T1000 (cell line): Measurements from ENCODE around the gene RABGEF1.

Experiments
- DNase-seq: peaks from one replicate; lab custom pipeline; 2025; ENCODE audit warnings: mixed read lengths; lab: John Stamatoyannopoulos, UW

Gene RABGEF1

GRCh38 chr7:66847879-66848790 lies 107.6 kb downstream of the RABGEF1 start:
- DNase-seq = no peak

GRCh38 chr7:66859339-66859738 lies 118.8 kb downstream of the RABGEF1 start:
- no peak for DNase-seq

- DNase-seq = no peak
Observed at GRCh38 chr7:66859794-66860645, 119.5 kb downstream of the RABGEF1 start.

GRCh38 chr7:66860767-66861166 lies 120.2 kb downstream of the RABGEF1 start:
- DNase-seq = no peak
